Transverse colon (tissue), 4 donors: Measurements from ENCODE around the gene BHLHE23. TPM values are rescaled to one million over a fixed set of nuclear protein-coding genes. Genes with fewer than 3 reads are reported as not detected.

Source experiments
- DNase-seq: peaks from one replicate; pipeline ENCODE4 v3.0.0-alpha.2; 2019
- H3K27ac ChIP-seq, 4 donors: fragments of 200-600 bp; sonication (generic); 2 replicates each; pipeline ENCODE4 v1.5.1; 2016 to 2018; ENCODE audit warnings: inconsistent platforms in 4 of 4
- H3K27me3 ChIP-seq: fragments of 200-600 bp; sonication (generic); 2 replicates; pipeline ENCODE4 v1.5.1; 2017; ENCODE audit warnings: inconsistent platforms
- H3K36me3 ChIP-seq, 4 donors: fragments of 200-600 bp; sonication (generic); 2 replicates each; pipeline ENCODE4 v1.5.1; 2017 to 2019; ENCODE audit warnings: inconsistent platforms in 4 of 4
- H3K4me1 ChIP-seq, 4 donors: fragments of 200-600 bp; sonication (generic); 2 replicates each; pipeline ENCODE4 v1.5.1; 2017 to 2020; ENCODE audit warnings: inconsistent platforms in 4 of 4
- H3K4me3 ChIP-seq, 4 donors: fragments of 200-600 bp; sonication (generic); 1 replicate in 1 of 4; 2 replicates in 3 of 4; pipeline versions ENCODE4 v1.5.1 to v1.6.1; 2017 to 2019; ENCODE audit warnings: inconsistent platforms in 4 of 4
- H3K9me3 ChIP-seq, 2 donors: fragments of 200-600 bp; sonication (generic); 2 replicates each; pipeline ENCODE4 v1.5.1; 2017 to 2019; ENCODE audit warnings: inconsistent platforms in 2 of 2
- EP300 ChIP-seq: sonication (generic); formaldehyde crosslinking; IDR thresholded peaks from one replicate; pipeline ENCODE4 v1.6.1; 2017; ENCODE audit warnings: antibody characterized with exemption, low read depth
- POLR2A ChIP-seq: fragments of 450-650 bp; IDR thresholded peaks from one replicate; pipeline ENCODE4 v1.6.1; 2016; ENCODE audit warnings: antibody characterized with exemption, mild to moderate bottlenecking, moderate library complexity
- POLR2AphosphoS5 ChIP-seq, 3 donors: sonication (generic); formaldehyde crosslinking; IDR thresholded peaks; one replicate each; pipeline ENCODE4 v1.6.1; 2016; ENCODE audit warnings: antibody characterized with exemption in 3 of 3
- WGBS, 2 donors: methylation state at CpG; one replicate each; pipeline ENCODE4 v1.1.5; 2018; ENCODE audit warnings: low coverage in 1 of 2; 5-methylcytosine and 5-hydroxymethylcytosine counted together
- in situ Hi-C, 4 donors: fragments of 200-750 bp; cut with MboI; loops; one replicate each; pipeline versions ENCODE4 v1.15.0 to v1.15.1; 2017; ENCODE audit warnings: low sequenced_read_pairs in 3 of 4, low pct_ligation_motif_present in 1 of 4, low pct_unique_long_range_greater_than_20kb in 1 of 4
- intact Hi-C: fragments of 100-400 bp; cut with DNase I; formaldehyde crosslinking; loops from one replicate; pipeline ENCODE4 v1.15.1; 2023; ENCODE audit warnings: low total_unique reads
- total RNA-seq, 4 donors: library from RNA; depleted of rRNA; stranded (reverse); fragments of >200 nt; gene quantifications; one replicate each; pipeline ENCODE4 v1.1.0, GENCODE V29; 2016
- TF ChIP-seq, protein P1 (sequence below), 5 experiments: fragments of 200-600 bp in 3 of 5; fragments of 450-650 bp in 2 of 5; sonication (generic) in 3 of 5; IDR thresholded peaks; 1 replicate in 2 of 5; 2 replicates in 3 of 5; pipeline ENCODE4 v1.5.1; 2016 to 2017; ENCODE audit warnings: antibody characterized with exemption in 5 of 5, inconsistent platforms in 3 of 5, mild to moderate bottlenecking in 2 of 5, moderate library complexity in 1 of 5

BHLHE23 gene
- total RNA-seq, 4 donors from 2014 or later: not detected

DNA sequence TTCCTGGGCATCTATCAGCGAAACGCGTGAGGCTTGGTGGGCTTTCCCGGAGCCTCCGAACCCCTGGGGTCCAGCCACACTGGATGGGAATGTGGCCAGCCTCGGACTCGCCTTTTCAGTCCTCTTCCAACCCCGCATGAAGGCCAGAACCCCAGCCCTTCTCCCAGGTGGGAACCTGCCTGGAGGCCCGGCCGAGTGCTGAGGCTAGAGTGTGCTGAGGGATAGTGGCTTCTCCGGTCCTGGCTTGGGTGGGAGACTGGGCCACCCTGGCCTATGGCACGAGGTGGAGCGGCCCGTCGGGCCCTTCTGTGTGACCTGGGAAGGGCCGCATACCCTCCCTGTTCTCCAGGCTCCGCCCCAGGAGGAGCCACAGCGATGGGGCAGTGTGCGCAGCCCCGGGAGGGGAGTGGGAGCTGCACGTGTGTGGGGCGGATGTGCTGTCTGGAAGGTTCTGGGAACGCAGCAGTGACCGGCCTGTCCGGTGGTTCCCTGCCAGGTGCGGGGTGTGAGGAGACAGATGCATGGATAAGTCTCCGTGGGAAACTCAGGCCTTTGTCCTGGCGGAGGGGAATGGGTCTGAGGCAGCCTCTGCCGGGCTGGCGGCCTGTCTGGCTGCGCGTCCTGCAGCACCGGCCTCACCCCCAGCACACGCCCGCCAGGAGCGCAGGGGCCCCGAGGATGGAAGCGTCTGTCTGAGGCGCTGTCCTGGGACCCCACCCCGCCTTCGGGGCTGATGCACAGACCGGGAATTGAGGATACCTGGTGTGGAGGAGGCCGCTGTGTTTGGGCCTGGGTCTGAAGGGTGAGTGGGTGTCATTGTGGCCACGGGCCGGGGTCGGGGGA lies 1.1 kb upstream of the BHLHE23 start:
- in situ Hi-C loops (loop anchor here in 2 of 4 donors (25.0 kb wide), 1 partner anchor 121 kb away; no protein-coding TSS in a partner anchor), intact Hi-C loops (loop anchor here (2.0 to 5.0 kb wide), 2 partner anchors 35 to 101 kb away; no protein-coding TSS in a partner anchor)
- no peak for DNase-seq
- Histone ChIP-seq H3K36me3 (no peaks in the 10 kb centered on the region), H3K4me3 (no peak overlapping the region), H3K27me3 (peaks cover 100% of the 10 kb centered on the region), H3K27ac (no peak overlapping the region), H3K4me1 (peaks cover 0 to 19% (median 18%) of the 10 kb centered on the region in 4 donors), H3K9me3 (no peaks in the 10 kb centered on the region)
- WGBS, 2 donors: 16% methylated on average over 35 of the region's 46 CpGs; no CpG with 5 or more reads in 1 of the 2 donors
- TF ChIP-seq EP300 (no peak), POLR2A (no peak), POLR2AphosphoS5 (IDR thresholded peaks at IDR 0.05) (no peak)
- TF ChIP-seq, protein P1, sequence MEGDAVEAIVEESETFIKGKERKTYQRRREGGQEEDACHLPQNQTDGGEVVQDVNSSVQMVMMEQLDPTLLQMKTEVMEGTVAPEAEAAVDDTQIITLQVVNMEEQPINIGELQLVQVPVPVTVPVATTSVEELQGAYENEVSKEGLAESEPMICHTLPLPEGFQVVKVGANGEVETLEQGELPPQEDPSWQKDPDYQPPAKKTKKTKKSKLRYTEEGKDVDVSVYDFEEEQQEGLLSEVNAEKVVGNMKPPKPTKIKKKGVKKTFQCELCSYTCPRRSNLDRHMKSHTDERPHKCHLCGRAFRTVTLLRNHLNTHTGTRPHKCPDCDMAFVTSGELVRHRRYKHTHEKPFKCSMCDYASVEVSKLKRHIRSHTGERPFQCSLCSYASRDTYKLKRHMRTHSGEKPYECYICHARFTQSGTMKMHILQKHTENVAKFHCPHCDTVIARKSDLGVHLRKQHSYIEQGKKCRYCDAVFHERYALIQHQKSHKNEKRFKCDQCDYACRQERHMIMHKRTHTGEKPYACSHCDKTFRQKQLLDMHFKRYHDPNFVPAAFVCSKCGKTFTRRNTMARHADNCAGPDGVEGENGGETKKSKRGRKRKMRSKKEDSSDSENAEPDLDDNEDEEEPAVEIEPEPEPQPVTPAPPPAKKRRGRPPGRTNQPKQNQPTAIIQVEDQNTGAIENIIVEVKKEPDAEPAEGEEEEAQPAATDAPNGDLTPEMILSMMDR (IDR thresholded peaks at IDR 0.05): no peak

DNA sequence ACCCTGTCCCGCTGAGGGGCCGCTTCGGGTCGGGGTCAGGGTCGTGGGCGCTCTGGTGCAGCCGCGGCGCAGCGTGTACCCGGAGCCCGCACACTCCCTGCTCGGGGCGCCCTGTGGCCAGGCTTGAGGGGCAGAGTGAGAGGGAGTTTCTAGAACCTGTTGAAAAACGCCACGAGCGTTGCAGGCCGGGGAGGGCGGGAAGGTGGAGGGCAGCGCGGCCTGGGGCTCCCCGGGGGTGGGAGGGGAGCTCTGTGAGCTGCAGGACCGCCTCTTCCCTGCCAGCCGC lies 539 bp upstream of the BHLHE23 start:
- H3K27ac ChIP-seq: no peak overlapping the region
- WGBS, 2 donors: 9% methylated on average over 10 of the region's 24 CpGs; no CpG with 5 or more reads in 1 of the 2 donors
- peaks cover 0 to 19% (median 18%) of the 10 kb centered on the region in 4 donors for H3K4me1 ChIP-seq
- in situ Hi-C loops (loop anchor here in 2 of 4 donors (25.0 kb wide), 1 partner anchor 120 kb away; no protein-coding TSS in a partner anchor), intact Hi-C loops (loop anchor here (5.0 kb wide), 1 partner anchor 100 kb away; no protein-coding TSS in a partner anchor)
- H3K27me3 ChIP-seq: peaks cover 100% of the 10 kb centered on the region
- no peak for DNase-seq
- no peak for TF ChIP-seq POLR2A
- TF ChIP-seq EP300: no peak
- no peak for TF ChIP-seq POLR2AphosphoS5 (IDR thresholded peaks at IDR 0.05)
- no peaks in the 10 kb centered on the region for H3K36me3 ChIP-seq
- peak overlapping the region in 1 of 4 donors; percentile 14 for H3K4me3 ChIP-seq
- no peaks in the 10 kb centered on the region for H3K9me3 ChIP-seq

DNA sequence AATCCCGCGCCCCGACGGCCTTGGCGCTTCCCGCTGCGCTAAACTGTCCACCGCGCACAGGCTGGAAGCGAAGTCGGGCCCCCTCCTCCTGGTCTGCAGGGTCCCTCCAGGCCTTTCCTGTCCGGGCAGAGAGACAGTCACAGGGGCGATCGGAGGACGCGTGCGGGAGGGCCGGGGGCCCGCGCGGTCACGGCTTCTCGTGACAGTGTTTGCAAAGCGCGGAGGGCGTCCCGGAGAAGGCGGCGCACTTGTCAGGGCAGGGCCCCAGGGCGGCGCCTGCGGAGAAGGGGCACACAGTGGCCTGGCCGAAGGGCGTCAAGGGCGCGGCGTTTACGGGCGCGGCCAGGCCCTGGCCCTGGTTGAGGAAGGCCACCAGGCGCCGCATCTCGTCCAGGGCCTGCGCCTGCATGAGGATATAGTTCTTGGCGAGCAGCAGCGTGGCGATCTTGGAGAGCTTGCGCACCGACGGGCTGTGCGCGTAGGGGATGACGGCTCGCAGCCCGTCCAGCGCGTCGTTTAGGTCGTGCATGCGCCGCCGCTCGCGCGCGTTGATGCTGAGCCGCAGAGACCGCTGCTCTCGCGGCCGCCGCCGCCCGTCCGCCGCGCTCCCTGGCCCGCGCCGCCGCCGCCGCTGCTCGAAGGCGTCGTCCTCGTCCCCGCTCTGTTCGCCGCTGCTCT lies 763 bp downstream of the BHLHE23 start:
- Histone ChIP-seq H3K9me3 (no peaks in the 10 kb centered on the region), H3K27ac (no peak overlapping the region), H3K27me3 (peaks cover 100% of the 10 kb centered on the region), H3K4me3 (no peak overlapping the region), H3K36me3 (no peaks in the 10 kb centered on the region), H3K4me1 (peaks cover 0 to 19% (median 18%) of the 10 kb centered on the region in 4 donors)
- in situ Hi-C loops (loop anchor here in 2 of 4 donors (25.0 kb wide), 1 partner anchor 119 kb away; no protein-coding TSS in a partner anchor), intact Hi-C loops (loop anchor here (5.0 kb wide), 1 partner anchor 99 kb away; no protein-coding TSS in a partner anchor)
- TF ChIP-seq POLR2A: no peak
- no peak for TF ChIP-seq POLR2AphosphoS5 (IDR thresholded peaks at IDR 0.05)
- TF ChIP-seq, protein P1 (IDR thresholded peaks at IDR 0.05): no peak
- no peak for TF ChIP-seq EP300
- no peak for DNase-seq
- 0 to 11% methylated on average over 1 to 61 of the region's 90 CpGs for WGBS, 2 donors

DNA sequence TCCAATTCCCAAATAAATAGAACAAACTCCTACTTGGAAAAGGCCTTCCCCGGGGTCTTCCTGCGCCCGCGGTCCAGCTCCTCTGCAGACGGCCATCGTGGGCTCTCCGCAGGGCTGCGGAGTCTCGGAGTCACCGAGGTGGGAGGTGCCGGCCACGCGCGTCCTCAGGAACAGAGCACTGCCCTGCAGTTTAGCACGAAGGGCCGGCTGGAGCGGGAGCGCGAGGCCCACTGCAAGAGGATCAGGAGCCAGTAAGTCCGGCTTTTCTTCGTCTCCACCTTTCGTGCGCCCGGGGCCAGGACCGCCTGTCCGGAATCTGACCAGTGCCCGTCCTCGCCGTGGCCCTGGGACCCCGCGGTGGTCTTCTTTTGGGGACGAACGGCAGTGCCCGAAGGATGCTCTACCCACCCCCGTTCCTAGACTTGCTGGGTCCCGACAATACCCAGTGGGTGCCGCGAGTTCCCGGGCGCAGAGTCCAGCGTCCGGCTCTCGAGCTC lies 1.4 kb downstream of the BHLHE23 start:
- peaks cover 100% of the 10 kb centered on the region for H3K27me3 ChIP-seq
- H3K36me3 ChIP-seq: no peaks in the 10 kb centered on the region
- H3K27ac ChIP-seq: no peak overlapping the region
- TF ChIP-seq POLR2A: no peak
- in situ Hi-C loops: loop anchor here in 2 of 4 donors (25.0 kb wide), 1 partner anchor 118 kb away; no protein-coding TSS in a partner anchor
- no peaks in the 10 kb centered on the region for H3K9me3 ChIP-seq
- no peak for DNase-seq
- 27% methylated on average over 43 of the region's 43 CpGs; no CpG with 5 or more reads in 1 of the 2 donors for WGBS, 2 donors
- H3K4me3 ChIP-seq: no peak overlapping the region
- intact Hi-C loops: loop anchor here (5.0 kb wide), 1 partner anchor 98 kb away; no protein-coding TSS in a partner anchor
- H3K4me1 ChIP-seq: peaks cover 0 to 19% (median 18%) of the 10 kb centered on the region in 4 donors
